GM10266 (cell line): ENCODE results near the gene ALG12.

ENCODE experiments used
- DNase-seq: peaks from one replicate; pipeline ENCODE4 v3.0.0; 2012; ENCODE audit errors: extremely low spot score
- CTCF ChIP-seq: IDR thresholded peaks from 2 replicates; pipeline ENCODE4 v1.5.1; 2012; ENCODE audit warnings: mild to moderate bottlenecking, low read depth; ENCODE audit not compliant: control insufficient read depth, insufficient read depth; ENCODE audit errors: missing control alignments

Gene ALG12

GRCh38 chr22:49917974-49918910, at the start of gene ALG12, which contains the start of gene CRELD2:
Gene ALG12, minus strand, starts transcription at chr22:49918438. Its CDS starts 4,673 bp downstream, at chr22:49913765.
Gene CRELD2, plus strand, starts transcription at chr22:49918634. Its CDS starts 136 bp downstream, at chr22:49918770.
- no peak for TF ChIP-seq CTCF
- peak; percentile 100 for DNase-seq

- TF ChIP-seq CTCF: no peak
- no peak for DNase-seq
Measured at GRCh38 chr22:49967706-49968208, 49.5 kb upstream of the ALG12 start.

GRCh38 chr22:49966774-49967705, 48.8 kb upstream of the ALG12 start:
- no peak for DNase-seq
- TF ChIP-seq CTCF: peak; percentile 20

GRCh38 chr22:49966041-49966773, 48.0 kb upstream of the ALG12 start:
- no peak for TF ChIP-seq CTCF
- no peak for DNase-seq

- TF ChIP-seq CTCF: no peak
- DNase-seq: no peak
Measured at GRCh38 chr22:49965091-49966040, 47.1 kb upstream of the ALG12 start.
